GM23338 (cell line): ENCODE measurements around the gene PDIA5. TPM values are rescaled to one million over a fixed set of nuclear protein-coding genes. Genes with fewer than 3 reads are reported as not detected.

Experiments
- ATAC-seq: fragments of 200-7000 bp; cut with Tn5 transposase; 3 replicates; pipeline ENCODE4 v1.9.1; 2020
- DNase-seq: peaks from one replicate; pipeline ENCODE4 v3.0.0-alpha.2; 2015; ENCODE audit warnings: low spot score
- H2AFZ ChIP-seq: fragments of 200-600 bp; sonication (generic); 2 replicates; pipeline ENCODE4 v1.8.0; 2016; ENCODE audit warnings: antibody characterized with exemption, mild to moderate bottlenecking, moderate library complexity
- H3F3A ChIP-seq: fragments of 200-600 bp; sonication (generic); replicated peaks from 2 replicates; pipeline ENCODE4 v1.8.0; 2017; ENCODE audit warnings: antibody characterized with exemption, mixed run types, low read depth
- H3K27ac ChIP-seq: fragments of 200-600 bp; sonication (generic); 2 replicates; pipeline ENCODE4 v1.6.1; 2016; ENCODE audit warnings: low read depth
- H3K27me3 ChIP-seq: fragments of 200-600 bp; sonication (generic); 2 replicates; pipeline ENCODE4 v1.8.0; 2016; ENCODE audit warnings: mild to moderate bottlenecking, mixed run types, moderate library complexity; ENCODE audit not compliant: insufficient read depth
- H3K36me3 ChIP-seq: fragments of 200-600 bp; sonication (generic); 2 replicates; pipeline ENCODE4 v1.8.0; 2016; ENCODE audit warnings: mild to moderate bottlenecking; ENCODE audit not compliant: insufficient read depth
- H3K4me1 ChIP-seq: fragments of 200-600 bp; sonication (generic); 2 replicates; pipeline ENCODE4 v1.8.0; 2016; ENCODE audit warnings: mild to moderate bottlenecking, moderate library complexity; ENCODE audit not compliant: insufficient read depth
- H3K4me2 ChIP-seq: fragments of 200-600 bp; sonication (generic); 2 replicates; pipeline ENCODE4 v1.7.1; 2017; ENCODE audit warnings: mixed run types
- H3K4me3 ChIP-seq: fragments of 200-600 bp; sonication (generic); 2 replicates; pipeline ENCODE4 v1.6.1; 2016; ENCODE audit warnings: mixed run types
- H3K79me2 ChIP-seq: fragments of 200-600 bp; sonication (generic); replicated peaks from 2 replicates; pipeline ENCODE4 v1.8.0; 2017; ENCODE audit warnings: mild to moderate bottlenecking; ENCODE audit not compliant: insufficient read depth
- H3K9me2 ChIP-seq: fragments of 200-600 bp; sonication (generic); 2 replicates; pipeline ENCODE4 v1.8.0; 2017; ENCODE audit not compliant: insufficient read depth
- H4K20me1 ChIP-seq: fragments of 200-600 bp; sonication (generic); replicated peaks from 2 replicates; pipeline ENCODE4 v1.8.0; 2017; ENCODE audit warnings: mild to moderate bottlenecking; ENCODE audit not compliant: insufficient read depth
- H3K27ac Mint-ChIP-seq: 2 replicates; pipeline ENCODE4 v1.8.0; 2020; ENCODE audit warnings: inconsistent platforms, mild to moderate bottlenecking, moderate library complexity, mixed read lengths
- H3K27me3 Mint-ChIP-seq: 3 replicates; pipeline ENCODE4 v1.8.0; 2022; ENCODE audit warnings: low read depth, mild to moderate bottlenecking, moderate library complexity, mixed read lengths, inconsistent platforms; ENCODE audit not compliant: insufficient read depth, poor library complexity
- H3K36me3 Mint-ChIP-seq: 3 replicates; pipeline ENCODE4 v1.8.0; 2021; ENCODE audit warnings: low read depth, mild to moderate bottlenecking, inconsistent platforms, moderate library complexity, mixed read lengths
- H3K4me1 Mint-ChIP-seq: 3 replicates; pipeline ENCODE4 v1.8.0; 2020; ENCODE audit warnings: mild to moderate bottlenecking, inconsistent platforms, mixed read lengths
- H3K4me3 Mint-ChIP-seq: 3 replicates; pipeline ENCODE4 v1.8.0; 2021; ENCODE audit warnings: moderate library complexity, mild to moderate bottlenecking, inconsistent platforms, mixed read lengths
- H3K9me3 Mint-ChIP-seq: 3 replicates; pipeline ENCODE4 v1.8.0; 2020; ENCODE audit warnings: moderate library complexity, mild to moderate bottlenecking, inconsistent platforms, mixed read lengths
- JUNB ChIP-seq: IDR thresholded peaks from one replicate; pipeline ENCODE4 v1.6.1; 2016; ENCODE audit warnings: antibody characterized with exemption; ENCODE audit not compliant: unreplicated experiment
- NANOG ChIP-seq: IDR thresholded peaks from 2 replicates; pipeline ENCODE4 v1.6.1; 2016; ENCODE audit warnings: antibody characterized with exemption, borderline replicate concordance
- POLR2AphosphoS5 ChIP-seq: IDR thresholded peaks from 2 replicates; pipeline ENCODE4 v1.6.1; 2016; ENCODE audit warnings: antibody characterized with exemption, low read depth
- STAT1 ChIP-seq: IDR thresholded peaks from one replicate; pipeline ENCODE4 v1.6.1; 2016; ENCODE audit warnings: antibody characterized with exemption; ENCODE audit not compliant: unreplicated experiment
- ZNF114 ChIP-seq: fragments of 250-450 bp; sonication (Bioruptor Pico); IDR thresholded peaks from 2 replicates; pipeline ENCODE4 v1.5.0; 2020; ENCODE audit warnings: mild to moderate bottlenecking, moderate library complexity
- ZNF331 ChIP-seq: fragments of 250-450 bp; sonication (Bioruptor Pico); IDR thresholded peaks from 2 replicates; pipeline ENCODE4 v1.5.0; 2020; ENCODE audit warnings: low read depth, mild to moderate bottlenecking, moderate library complexity
- polyA plus RNA-seq: library from polyadenylated mRNA; unstranded; fragments of >200 nt; fragmentation: Nextera tagmentation; extraction: Ambion mirVana; gene quantifications from 2 replicates; pipeline ENCODE4 v1.2.1, GENCODE V29; 2016
- total RNA-seq: library from RNA; depleted of rRNA; stranded (reverse); fragments of >200 nt; shearing (Covaris generic); gene quantifications from 2 replicates; pipeline ENCODE4 v1.2.3, GENCODE V29; 2014
- TF ChIP-seq, protein P1 (sequence below): IDR thresholded peaks from one replicate; pipeline ENCODE4 v1.6.1; 2018; ENCODE audit warnings: antibody characterized with exemption; ENCODE audit not compliant: unreplicated experiment
- TF ChIP-seq, protein P2 (sequence below), 2 experiments: fragments of 200-600 bp in 1 of 2; sonication (generic) in 1 of 2; conservative IDR thresholded peaks; 2 replicates each; pipeline versions ENCODE4 v1.5.1 to v1.6.1; 2016 to 2017; ENCODE audit warnings: antibody characterized with exemption in 2 of 2, low read depth in 2 of 2, mild to moderate bottlenecking in 2 of 2, moderate library complexity in 1 of 2
- TF ChIP-seq, protein P3 (sequence below): IDR thresholded peaks from 2 replicates; pipeline ENCODE4 v1.6.1; 2016; ENCODE audit warnings: antibody characterized with exemption

PDIA5 gene
- total and polyA plus RNA-seq, 2 experiments from 2014 or later = 22.9 to 28.1 TPM

DNA sequence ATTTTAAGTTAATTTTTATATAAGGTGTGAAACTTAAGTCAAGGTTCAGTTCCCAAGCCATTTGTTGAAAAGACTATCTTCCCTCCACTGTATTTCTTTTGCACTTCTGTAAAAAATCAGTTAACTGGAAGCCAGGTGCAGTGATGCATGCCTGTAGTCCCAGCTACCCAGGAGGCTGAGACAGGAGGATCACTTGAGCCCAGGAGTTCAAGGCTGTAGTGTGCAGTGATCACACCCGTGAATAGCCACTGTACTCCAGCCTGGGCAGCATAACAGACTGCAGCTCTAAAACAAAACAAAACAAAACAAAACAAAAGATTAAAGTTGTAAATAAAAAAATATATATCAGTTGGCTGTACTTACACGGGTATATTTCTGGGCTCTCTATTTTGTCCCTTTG lies 101.8 kb downstream of the PDIA5 start (continued):
- TF ChIP-seq, protein P1, sequence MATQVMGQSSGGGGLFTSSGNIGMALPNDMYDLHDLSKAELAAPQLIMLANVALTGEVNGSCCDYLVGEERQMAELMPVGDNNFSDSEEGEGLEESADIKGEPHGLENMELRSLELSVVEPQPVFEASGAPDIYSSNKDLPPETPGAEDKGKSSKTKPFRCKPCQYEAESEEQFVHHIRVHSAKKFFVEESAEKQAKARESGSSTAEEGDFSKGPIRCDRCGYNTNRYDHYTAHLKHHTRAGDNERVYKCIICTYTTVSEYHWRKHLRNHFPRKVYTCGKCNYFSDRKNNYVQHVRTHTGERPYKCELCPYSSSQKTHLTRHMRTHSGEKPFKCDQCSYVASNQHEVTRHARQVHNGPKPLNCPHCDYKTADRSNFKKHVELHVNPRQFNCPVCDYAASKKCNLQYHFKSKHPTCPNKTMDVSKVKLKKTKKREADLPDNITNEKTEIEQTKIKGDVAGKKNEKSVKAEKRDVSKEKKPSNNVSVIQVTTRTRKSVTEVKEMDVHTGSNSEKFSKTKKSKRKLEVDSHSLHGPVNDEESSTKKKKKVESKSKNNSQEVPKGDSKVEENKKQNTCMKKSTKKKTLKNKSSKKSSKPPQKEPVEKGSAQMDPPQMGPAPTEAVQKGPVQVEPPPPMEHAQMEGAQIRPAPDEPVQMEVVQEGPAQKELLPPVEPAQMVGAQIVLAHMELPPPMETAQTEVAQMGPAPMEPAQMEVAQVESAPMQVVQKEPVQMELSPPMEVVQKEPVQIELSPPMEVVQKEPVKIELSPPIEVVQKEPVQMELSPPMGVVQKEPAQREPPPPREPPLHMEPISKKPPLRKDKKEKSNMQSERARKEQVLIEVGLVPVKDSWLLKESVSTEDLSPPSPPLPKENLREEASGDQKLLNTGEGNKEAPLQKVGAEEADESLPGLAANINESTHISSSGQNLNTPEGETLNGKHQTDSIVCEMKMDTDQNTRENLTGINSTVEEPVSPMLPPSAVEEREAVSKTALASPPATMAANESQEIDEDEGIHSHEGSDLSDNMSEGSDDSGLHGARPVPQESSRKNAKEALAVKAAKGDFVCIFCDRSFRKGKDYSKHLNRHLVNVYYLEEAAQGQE = no peak
- TF ChIP-seq, protein P2, sequence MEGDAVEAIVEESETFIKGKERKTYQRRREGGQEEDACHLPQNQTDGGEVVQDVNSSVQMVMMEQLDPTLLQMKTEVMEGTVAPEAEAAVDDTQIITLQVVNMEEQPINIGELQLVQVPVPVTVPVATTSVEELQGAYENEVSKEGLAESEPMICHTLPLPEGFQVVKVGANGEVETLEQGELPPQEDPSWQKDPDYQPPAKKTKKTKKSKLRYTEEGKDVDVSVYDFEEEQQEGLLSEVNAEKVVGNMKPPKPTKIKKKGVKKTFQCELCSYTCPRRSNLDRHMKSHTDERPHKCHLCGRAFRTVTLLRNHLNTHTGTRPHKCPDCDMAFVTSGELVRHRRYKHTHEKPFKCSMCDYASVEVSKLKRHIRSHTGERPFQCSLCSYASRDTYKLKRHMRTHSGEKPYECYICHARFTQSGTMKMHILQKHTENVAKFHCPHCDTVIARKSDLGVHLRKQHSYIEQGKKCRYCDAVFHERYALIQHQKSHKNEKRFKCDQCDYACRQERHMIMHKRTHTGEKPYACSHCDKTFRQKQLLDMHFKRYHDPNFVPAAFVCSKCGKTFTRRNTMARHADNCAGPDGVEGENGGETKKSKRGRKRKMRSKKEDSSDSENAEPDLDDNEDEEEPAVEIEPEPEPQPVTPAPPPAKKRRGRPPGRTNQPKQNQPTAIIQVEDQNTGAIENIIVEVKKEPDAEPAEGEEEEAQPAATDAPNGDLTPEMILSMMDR (conservative IDR thresholded peaks at IDR 0.05; ENCODE audit: low read depth in 2 of 2) = no peak
- TF ChIP-seq JUNB = no peak
- TF ChIP-seq STAT1 = no peak
- TF ChIP-seq NANOG = no peak
- TF ChIP-seq ZNF331 = no peak

DNA sequence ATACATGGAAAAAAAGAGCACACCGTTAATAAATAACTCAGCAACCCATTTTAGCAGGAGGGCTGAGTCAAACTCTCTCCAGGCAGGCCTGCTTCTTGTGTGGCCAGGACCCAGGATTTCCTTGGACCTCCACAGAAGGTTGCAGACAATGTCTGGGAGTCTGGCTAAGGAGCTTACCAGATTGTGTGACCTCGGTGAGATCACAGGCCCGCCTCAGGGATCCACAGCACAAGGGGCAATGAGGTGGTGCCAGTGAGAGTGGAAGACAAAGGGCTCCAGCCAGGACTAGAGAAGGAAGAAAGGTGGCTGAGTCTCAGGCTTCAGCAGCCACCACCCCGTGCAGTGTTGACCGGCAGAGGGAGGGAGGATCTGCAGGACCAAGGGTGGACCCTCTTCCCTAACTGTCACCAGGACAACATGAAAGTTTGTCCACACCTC lies 102.7 kb downstream of the PDIA5 start:
- Mint-ChIP-seq H3K9me3 (peaks cover 11% of the 10 kb centered on the region), H3K4me1 (peaks cover 6% of the 10 kb centered on the region; the same call in 2 of the 3 replicates), H3K27ac (no peak overlapping the region), H3K27me3 (peaks cover 3% of the 10 kb centered on the region), H3K36me3 (peaks cover 32% of the 10 kb centered on the region), H3K4me3 (no peak overlapping the region)
- H4K20me1 ChIP-seq = no peaks in the 10 kb centered on the region
- H3K27me3 ChIP-seq = no peaks in the 10 kb centered on the region
- H3K4me2 ChIP-seq = no peak overlapping the region
- peak overlapping the region; percentile 73; the same call in 1 of the 2 replicates for H3K27ac ChIP-seq
- no peaks in the 10 kb centered on the region for H3K79me2 ChIP-seq
- no peaks in the 10 kb centered on the region for H3K9me2 ChIP-seq
- no peaks in the 10 kb centered on the region for H3K4me1 ChIP-seq
- H3K36me3 ChIP-seq = peaks cover 11% of the 10 kb centered on the region; the same call in 1 of the 2 replicates
- H3K4me3 ChIP-seq = no peak overlapping the region
- peak; percentile 74 for ATAC-seq
- H2AFZ ChIP-seq = no peak overlapping the region
- no peak for TF ChIP-seq STAT1
- TF ChIP-seq NANOG = no peak
- TF ChIP-seq, protein P3, sequence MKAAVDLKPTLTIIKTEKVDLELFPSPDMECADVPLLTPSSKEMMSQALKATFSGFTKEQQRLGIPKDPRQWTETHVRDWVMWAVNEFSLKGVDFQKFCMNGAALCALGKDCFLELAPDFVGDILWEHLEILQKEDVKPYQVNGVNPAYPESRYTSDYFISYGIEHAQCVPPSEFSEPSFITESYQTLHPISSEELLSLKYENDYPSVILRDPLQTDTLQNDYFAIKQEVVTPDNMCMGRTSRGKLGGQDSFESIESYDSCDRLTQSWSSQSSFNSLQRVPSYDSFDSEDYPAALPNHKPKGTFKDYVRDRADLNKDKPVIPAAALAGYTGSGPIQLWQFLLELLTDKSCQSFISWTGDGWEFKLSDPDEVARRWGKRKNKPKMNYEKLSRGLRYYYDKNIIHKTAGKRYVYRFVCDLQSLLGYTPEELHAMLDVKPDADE = no peak
- no peak for TF ChIP-seq ZNF114 (CRISPR knock-in tag)
- no peak for TF ChIP-seq POLR2AphosphoS5
- H3F3A ChIP-seq = no peaks in the 10 kb centered on the region
- peak; percentile 11 for DNase-seq
